22Rv1 (cell line): Measurements from ENCODE around the gene RGS6.

ENCODE experiments used
- H3K27ac ChIP-seq: fragments of 450-650 bp; 2 replicates; pipeline ENCODE4 v1.5.1; 2017
- ZFX ChIP-seq: fragments of 450-650 bp; IDR thresholded peaks from 2 replicates; pipeline ENCODE4 v1.6.1; 2017; ENCODE audit warnings: antibody characterized with exemption, borderline replicate concordance
- TF ChIP-seq, protein P1 (sequence below): fragments of 450-650 bp; IDR thresholded peaks from 2 replicates; pipeline ENCODE4 v1.5.1; 2017; ENCODE audit warnings: mild to moderate bottlenecking

RGS6 gene

DNA sequence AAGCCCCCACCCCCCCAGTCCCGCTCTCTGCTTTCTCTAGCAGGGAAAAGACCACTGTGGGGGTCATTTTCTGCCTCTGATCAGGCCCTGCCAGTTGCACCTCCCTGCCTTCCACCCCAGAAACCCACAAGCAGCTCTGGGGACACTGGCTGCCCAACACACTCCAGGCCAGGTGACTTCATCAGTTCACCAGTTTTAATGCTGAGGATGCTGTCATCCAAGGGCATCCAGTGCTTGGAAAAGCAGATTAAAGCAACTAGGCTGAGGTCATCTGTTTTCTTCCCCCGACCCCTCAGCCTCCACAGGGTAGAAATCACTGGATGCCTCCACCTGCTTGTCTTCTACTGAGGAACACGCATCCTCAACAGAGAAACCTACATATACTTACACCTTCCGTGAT is 679.3 kb downstream of the RGS6 start:
- TF ChIP-seq ZFX = no peak
- TF ChIP-seq, protein P1, sequence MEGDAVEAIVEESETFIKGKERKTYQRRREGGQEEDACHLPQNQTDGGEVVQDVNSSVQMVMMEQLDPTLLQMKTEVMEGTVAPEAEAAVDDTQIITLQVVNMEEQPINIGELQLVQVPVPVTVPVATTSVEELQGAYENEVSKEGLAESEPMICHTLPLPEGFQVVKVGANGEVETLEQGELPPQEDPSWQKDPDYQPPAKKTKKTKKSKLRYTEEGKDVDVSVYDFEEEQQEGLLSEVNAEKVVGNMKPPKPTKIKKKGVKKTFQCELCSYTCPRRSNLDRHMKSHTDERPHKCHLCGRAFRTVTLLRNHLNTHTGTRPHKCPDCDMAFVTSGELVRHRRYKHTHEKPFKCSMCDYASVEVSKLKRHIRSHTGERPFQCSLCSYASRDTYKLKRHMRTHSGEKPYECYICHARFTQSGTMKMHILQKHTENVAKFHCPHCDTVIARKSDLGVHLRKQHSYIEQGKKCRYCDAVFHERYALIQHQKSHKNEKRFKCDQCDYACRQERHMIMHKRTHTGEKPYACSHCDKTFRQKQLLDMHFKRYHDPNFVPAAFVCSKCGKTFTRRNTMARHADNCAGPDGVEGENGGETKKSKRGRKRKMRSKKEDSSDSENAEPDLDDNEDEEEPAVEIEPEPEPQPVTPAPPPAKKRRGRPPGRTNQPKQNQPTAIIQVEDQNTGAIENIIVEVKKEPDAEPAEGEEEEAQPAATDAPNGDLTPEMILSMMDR = no peak

DNA sequence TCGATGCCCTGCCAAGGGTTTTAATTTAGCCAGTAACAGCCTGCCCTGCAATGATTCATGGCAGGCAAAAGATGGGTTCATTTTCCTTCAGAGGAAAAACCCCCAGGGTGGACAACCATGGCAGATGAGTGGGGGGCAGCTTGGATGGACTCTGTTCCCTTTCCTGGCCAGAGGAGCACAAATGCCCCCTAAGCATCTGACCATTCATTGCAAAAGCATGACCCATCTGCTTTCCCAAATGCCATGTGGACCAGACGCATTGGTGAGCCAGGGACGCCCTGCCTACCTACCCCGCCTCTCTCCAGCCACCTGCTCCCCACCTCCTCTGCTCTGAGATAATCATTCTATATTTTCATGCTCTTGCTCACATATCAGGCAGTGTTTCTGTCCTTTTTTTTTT is 679.8 kb downstream of the RGS6 start:
- H3K27ac ChIP-seq = no peak overlapping the region
- TF ChIP-seq ZFX = no peak
- TF ChIP-seq, protein P1 = no peak

More for the DNA sequence above, 679.3 kb downstream of the RGS6 start:
- H3K27ac ChIP-seq = no peak overlapping the region

DNA sequence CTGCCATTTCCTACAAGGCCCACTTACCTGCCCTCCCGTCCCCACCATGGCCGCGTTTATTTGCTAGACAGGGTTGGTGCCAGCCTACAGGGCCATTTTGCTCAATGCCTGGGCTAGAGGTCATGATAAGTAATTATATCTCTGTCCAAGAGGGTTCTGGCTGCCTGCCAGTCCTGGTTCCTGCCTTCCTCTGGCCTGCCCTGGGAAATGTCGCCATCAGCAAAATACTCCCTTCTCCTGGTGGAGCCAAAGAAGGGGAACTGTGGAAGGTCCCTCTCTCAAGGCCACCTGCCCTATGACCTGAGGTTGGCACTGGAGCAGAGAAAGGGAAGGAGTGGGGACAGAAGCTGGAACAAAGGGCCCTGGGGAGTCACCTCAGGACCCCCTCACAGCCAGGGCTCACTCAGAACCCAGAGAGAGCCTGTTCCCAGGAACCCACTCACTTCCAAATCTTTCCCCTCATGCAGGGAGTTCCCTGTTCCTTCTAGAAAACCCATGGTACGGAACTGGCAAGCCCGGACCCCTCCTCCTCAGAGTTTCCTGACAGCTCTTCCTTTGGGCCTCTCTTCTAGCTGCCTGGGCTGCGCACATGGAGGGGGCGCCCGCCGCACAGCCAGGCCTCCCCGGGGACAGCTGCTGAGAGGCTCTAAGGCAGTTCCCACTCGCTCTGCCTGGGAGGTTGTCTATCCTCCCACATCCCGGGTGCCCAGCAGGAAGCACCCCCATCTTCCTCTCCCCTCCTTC is 681.2 kb downstream of the RGS6 start:
- H3K27ac ChIP-seq = no peak overlapping the region
- TF ChIP-seq ZFX = no peak
- TF ChIP-seq, protein P1 = no peak

DNA sequence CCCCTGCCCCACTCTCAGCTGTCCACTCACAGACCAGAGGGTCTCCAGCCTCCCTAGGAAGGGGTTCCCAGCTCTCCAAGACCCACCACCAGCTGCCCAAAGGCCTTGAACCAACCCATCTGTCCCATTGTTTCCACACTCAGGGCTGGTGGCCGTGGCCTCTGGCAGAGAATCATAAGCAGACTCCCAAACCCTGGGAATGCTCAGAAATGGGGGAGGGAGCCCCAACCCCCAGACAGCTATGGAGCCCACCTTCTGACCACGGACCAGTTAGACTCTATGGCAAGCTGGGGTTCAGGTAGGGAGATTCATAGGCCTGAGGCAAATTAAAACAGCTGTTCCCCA is 681.7 kb downstream of the RGS6 start:
- H3K27ac ChIP-seq = no peak overlapping the region
- no peak for TF ChIP-seq ZFX
- TF ChIP-seq, protein P1 = no peak

DNA sequence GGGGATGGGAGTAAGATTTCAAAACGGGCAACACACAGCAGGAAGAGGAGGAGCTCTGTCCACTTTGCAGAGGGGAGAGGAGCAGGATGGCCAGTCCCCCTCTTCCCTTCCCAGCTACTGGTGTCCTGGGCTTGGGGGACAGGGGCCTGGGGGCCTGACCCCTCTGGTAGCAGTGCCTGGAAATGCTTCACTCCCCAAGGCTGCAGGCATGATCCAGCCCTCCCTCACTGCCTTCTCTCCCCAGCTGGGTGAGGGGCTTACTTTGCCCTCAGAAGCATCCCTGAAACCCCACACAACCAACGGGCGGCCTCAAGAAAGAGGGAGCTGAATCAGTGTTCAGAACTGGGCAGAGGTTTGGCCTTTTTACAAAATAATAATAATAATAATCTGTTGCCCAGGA is 682.1 kb downstream of the RGS6 start:
- H3K27ac ChIP-seq = no peak overlapping the region

DNA sequence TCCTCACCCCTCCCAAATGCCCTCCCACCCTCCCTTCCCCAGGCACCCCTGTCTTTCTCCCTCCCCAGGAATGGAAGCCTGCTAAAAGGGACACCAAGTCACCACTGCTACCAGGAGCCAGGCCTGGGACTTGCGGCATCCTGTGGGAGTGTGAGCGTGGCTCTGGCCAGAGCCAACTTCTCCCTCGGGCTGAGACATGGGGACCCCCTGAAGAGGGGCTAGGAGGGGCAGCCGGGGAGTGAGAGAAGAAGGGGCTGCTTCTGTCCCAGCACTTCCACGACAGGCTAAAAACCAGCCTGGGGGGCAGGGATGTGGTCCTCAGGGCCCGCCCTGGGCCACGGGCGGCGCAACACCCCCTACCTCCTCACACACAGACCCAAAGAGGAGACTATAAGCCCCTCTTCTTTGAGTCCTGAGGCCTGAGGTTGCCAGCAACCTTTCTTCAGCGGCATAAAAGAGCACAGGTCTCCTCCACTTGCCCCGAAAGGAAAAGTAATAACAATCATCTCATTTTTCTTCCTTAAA is 682.7 kb downstream of the RGS6 start:
- no peak for TF ChIP-seq ZFX
- TF ChIP-seq, protein P1 = no peak
- H3K27ac ChIP-seq = no peak overlapping the region

More for the DNA sequence above, 682.1 kb downstream of the RGS6 start:
- TF ChIP-seq ZFX = no peak
- TF ChIP-seq, protein P1 = no peak

DNA sequence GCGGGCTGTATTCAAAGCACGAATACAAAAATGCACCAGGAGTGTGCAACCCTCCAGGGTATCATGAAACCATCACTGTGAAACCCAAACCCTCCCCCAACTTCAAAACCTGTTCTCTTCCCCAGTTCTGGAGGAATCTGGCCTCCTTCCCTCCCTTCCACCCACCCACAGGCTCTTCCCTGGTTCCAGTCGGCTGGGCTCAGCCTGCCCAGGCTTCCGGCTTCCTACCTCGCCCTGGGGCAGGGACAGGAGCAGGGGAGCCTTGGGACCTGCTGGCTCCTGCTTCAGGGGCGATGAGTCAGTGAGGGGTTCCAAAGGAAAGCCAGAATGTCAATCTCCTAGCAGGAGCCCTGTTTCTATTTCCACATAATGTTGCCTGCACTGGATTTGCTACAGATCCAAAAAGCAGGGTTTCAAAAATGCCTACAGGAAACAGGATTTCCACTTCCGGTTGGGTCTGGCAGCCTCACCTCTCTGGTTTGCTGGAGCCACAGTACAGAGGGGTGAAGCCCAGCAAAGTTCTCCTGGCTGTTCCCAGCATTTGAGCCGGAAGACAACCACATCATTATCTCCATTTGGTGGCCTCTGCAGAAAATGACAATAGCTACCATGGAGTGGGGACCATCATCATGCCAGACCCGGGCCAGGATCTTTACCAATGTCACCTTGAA is 683.4 kb downstream of the RGS6 start:
- H3K27ac ChIP-seq = no peak overlapping the region

More for the DNA sequence above, 683.4 kb downstream of the RGS6 start:
- TF ChIP-seq, protein P1 = no peak
- TF ChIP-seq ZFX = no peak
